Right cardiac atrium (tissue), 5 donors: Measurements from ENCODE around the gene DNASE1L1. TPM values are rescaled to one million over a fixed set of nuclear protein-coding genes. Genes with fewer than 3 reads are reported as not detected.
"Not testable (repeated sequence)": the region's sequence is repeated elsewhere in the genome, so short reads cannot be mapped to it uniquely, and the experiment has no call there.

Experiments used
- ATAC-seq, 2 donors: fragments of 200-7000 bp; cut with Tn5 transposase; one replicate each; pipeline versions ENCODE4 v1.8.0 to v1.9.1; 2020; ENCODE audit warnings: moderate library complexity in 2 of 2, mild to moderate bottlenecking in 1 of 2
- DNase-seq, 3 donors: peaks; one replicate each; pipeline ENCODE4 v3.0.0-alpha.2; 2020
- H3K27ac ChIP-seq: one replicate; pipeline ENCODE4 v1.5.1; 2013; ENCODE audit warnings: mild to moderate bottlenecking, low read length, control low read depth, moderate library complexity
- H3K27me3 ChIP-seq: one replicate; pipeline ENCODE4 v1.6.1; 2013; ENCODE audit not compliant: control insufficient read depth, insufficient read depth
- H3K4me1 ChIP-seq: one replicate; pipeline ENCODE4 v1.6.1; 2013; ENCODE audit warnings: low read length; ENCODE audit not compliant: control insufficient read depth, insufficient read depth
- H3K4me3 ChIP-seq: one replicate; pipeline ENCODE4 v1.5.1; 2013; ENCODE audit warnings: low read length, control low read depth
- H3K9me3 ChIP-seq: one replicate; pipeline ENCODE4 v1.6.1; 2013; ENCODE audit warnings: low read length; ENCODE audit not compliant: control insufficient read depth
- WGBS: extraction: QIAGEN DNeasy Blood & Tissue Kit; methylation state at CpG from one replicate; pipeline ENCODE4 v1.1.7; 2013; 5-methylcytosine and 5-hydroxymethylcytosine counted together
- intact Hi-C, 4 donors: fragments of 100-400 bp; cut with DNase I; formaldehyde crosslinking; loops; one replicate each; pipeline versions ENCODE4 v1.11.0 to v1.14.0; 2022 to 2023
- polyA plus RNA-seq: library from polyadenylated mRNA; stranded (reverse); fragments of 200-250 nt; gene quantifications from one replicate; pipeline ENCODE4 v1.2.3, GENCODE V29; 2013
- total RNA-seq, 4 donors: library from RNA; stranded (reverse); fragmentation: NEBNext Ultra II Directional; extraction: Animal tissue kit (Norgen Biotek cat#: 25700); gene quantifications; one replicate each; pipeline ENCODE4 v1.2.1, GENCODE V29; 2021
- donor health status: healthy with polysubstance abuse.
- donor health status: DM: no; HTN: yes; CAD: no.
- donor health status: DM: no; HTN: no; CAD: no.
- donor health status: DM: no; HTN: yes; CAD: no; lungs with severe emphysema.
- donor health status: DM: yes; HTN: yes; CAD: no.

The DNASE1L1 gene
- total and polyA plus RNA-seq, 5 donors, result 47.3 to 60.5 (median 52.0) TPM

DNA sequence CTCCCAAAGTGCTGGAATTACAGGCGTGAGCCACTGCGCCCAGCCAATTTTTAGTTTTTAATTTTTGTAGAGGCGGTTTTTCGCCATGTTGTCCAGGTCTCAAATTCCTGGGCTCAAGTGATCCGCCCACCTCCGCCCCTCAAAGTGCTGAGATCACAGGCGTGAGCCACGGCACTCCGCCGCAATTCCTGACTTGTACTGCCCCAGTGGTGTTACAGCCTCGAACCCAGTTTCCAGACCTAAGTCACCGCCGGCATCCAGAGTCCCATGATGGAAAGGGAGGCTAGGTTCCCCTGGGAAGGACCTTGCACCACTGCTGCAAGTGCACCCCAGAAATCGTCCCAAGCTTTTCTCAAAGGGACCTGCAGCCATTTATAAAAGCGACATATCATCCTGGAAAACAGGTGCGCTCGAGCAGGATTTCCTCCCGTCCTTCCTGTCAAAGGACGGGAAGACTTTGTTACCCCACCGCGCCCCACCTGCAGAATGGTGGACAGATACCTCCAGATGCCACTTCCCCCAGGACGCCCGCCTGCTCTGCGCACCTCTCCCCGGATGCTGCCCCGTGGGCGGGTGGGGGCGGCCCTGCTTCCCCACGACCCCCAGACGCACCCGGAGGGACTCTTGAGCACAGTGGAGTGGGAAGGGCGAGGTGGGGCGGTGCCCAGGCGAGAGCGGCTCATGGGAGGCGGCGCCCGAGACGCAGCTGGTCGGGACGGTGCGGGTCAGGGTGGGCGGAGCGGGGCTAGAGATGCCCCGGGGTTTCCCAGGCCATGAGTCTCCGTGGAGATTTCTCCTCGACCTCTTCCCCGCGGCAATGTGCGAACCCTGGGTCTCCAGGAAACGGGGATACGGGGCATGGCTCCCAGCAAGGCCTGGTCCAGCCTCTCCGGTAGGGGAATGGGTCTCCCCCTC is 11.8 kb downstream of the DNASE1L1 start:
- peak overlapping the region; percentile 42 for H3K4me3 ChIP-seq
- peak overlapping the region; percentile 98 for H3K27ac ChIP-seq
- 4% methylated on average over 43 of the region's 53 CpGs for WGBS
- peak; percentile 86 to 93 (median 92) for DNase-seq
- intact Hi-C loops, result no loop called here
- H3K4me1 ChIP-seq, result peaks cover 2% of the 10 kb centered on the region
- H3K27me3 ChIP-seq, result no peaks in the 10 kb centered on the region
- H3K9me3 ChIP-seq, result no peaks in the 10 kb centered on the region
- peak; percentile 91 for ATAC-seq

DNA sequence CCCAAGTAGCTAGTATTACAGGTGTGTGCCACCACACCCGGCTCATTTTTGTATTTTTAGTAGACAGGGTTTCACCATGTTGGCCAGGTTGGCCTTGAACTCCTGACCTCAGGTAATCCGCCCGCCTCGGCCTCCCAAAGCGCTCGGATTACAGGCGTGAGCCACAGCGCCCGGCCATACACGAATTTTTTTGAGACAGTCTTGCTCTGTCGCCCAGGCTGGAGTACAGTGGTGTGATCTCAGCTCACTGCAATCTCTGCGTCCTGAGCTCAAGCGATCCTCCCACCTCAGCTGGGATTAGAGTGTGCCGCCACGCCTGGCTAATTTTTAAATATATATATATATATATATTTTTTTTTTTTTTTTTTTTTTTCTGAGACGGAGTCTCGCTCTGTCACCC is 12.7 kb downstream of the DNASE1L1 start:
- H3K27me3 ChIP-seq, H3K9me3 ChIP-seq, H3K4me3 ChIP-seq, H3K27ac ChIP-seq, H3K4me1 ChIP-seq, DNase-seq, intact Hi-C loops, ATAC-seq: not testable (repeated sequence)
- 91% methylated on average over 15 of the region's 17 CpGs for WGBS

DNA sequence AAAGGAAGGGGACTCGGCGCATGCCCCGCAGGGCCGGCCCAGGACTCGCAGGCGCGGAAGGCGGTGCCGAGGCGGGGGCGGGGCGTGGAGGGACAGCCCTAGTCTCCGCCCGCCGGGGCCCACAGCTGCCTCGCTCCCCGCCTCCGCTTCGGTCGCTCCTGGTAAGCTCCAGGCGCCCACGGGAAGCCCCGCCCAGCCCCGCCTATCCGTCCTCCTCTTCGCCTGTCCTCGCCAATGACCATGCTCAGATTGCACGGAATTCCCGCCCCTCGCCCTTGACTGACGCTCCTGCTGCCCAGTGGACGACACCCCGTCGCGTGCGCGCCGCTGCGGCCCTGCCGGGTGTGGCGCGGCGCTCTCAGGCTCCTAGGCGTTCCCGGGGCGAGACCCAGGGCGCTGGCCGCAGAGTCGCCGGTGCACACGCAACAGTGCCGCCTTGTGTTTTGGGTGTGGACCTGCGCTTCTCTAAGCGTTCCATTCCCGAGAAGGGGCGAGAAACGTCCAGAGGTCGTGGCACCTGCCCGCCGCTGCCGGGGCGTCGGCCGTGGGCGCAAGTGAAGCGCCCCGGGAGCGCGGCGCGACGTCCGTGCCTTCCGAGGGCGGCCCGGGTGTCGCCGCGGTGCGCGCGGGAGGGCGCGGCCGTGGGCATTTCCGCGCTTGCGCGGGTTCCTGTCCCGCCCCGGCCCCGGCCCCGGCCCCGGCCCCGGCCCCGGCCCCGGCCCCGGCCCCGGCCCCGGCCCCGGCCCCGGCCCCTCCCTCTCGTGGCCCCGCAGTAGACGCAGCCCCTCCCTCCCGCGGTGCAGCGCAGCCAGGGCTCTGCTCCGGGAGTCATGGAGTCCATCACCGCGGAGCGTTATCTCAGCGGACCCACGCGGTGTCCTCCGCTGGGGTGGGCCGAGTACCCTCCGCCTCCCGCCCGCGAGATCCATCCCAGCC is 19.0 kb downstream of the DNASE1L1 start:
- H3K9me3 ChIP-seq, H3K4me1 ChIP-seq, intact Hi-C loops, DNase-seq, H3K4me3 ChIP-seq, H3K27me3 ChIP-seq: not testable (repeated sequence)
- 4% methylated on average over 4 of the region's 121 CpGs for WGBS
- ATAC-seq, result peak; percentile 89 to 92
- peak overlapping the region; percentile 58 for H3K27ac ChIP-seq

GRCh38 chrX:154388649-154389048 is 20.4 kb downstream of the DNASE1L1 start:
- peak in 1 of 2 donors; percentile 2 for ATAC-seq
- H3K4me3 ChIP-seq, H3K4me1 ChIP-seq, DNase-seq, H3K27ac ChIP-seq, H3K27me3 ChIP-seq, H3K9me3 ChIP-seq, intact Hi-C loops: not testable (repeated sequence)
- no CpG with 5 or more reads among the region's 16 CpGs for WGBS

DNA sequence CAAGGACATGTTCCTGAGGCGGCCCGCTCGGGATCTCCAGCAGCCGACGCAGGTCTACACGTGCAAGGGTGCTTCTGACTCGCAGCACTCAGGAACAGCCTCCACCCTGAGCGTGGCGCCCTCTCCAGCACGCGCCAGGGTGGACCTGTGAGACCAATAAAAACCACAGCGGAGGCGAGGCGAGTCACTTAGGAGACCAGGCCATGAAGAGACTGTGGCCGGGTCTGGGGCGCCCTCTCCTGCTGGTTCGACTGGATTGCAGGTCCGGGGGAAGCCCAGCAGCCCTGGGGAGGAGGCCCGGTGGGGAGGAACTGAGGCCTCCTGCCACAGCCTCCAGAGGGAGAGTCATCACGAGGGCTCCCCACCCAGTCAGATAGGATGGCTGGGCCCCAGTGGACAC is 21.0 kb downstream of the DNASE1L1 start:
- DNase-seq, H3K27ac ChIP-seq, H3K4me1 ChIP-seq, intact Hi-C loops, H3K27me3 ChIP-seq, H3K9me3 ChIP-seq, H3K4me3 ChIP-seq: not testable (repeated sequence)
- peak; percentile 6 to 13 for ATAC-seq
- WGBS, result no CpG with 5 or more reads among the region's 20 CpGs

GRCh38 chrX:154384284-154384892 is 24.7 kb downstream of the DNASE1L1 start:
- intact Hi-C loops, result no loop called here
- Histone ChIP-seq H3K9me3 (no peaks in the 10 kb centered on the region), H3K27me3 (no peaks in the 10 kb centered on the region), H3K4me3 (no peak overlapping the region), H3K27ac (no peak overlapping the region), H3K4me1 (no peaks in the 10 kb centered on the region)
- ATAC-seq (no peak), DNase-seq (peak in 2 of 3 donors; percentile 47 to 76)
- WGBS, result 45% methylated on average over 8 of the region's 8 CpGs

DNA sequence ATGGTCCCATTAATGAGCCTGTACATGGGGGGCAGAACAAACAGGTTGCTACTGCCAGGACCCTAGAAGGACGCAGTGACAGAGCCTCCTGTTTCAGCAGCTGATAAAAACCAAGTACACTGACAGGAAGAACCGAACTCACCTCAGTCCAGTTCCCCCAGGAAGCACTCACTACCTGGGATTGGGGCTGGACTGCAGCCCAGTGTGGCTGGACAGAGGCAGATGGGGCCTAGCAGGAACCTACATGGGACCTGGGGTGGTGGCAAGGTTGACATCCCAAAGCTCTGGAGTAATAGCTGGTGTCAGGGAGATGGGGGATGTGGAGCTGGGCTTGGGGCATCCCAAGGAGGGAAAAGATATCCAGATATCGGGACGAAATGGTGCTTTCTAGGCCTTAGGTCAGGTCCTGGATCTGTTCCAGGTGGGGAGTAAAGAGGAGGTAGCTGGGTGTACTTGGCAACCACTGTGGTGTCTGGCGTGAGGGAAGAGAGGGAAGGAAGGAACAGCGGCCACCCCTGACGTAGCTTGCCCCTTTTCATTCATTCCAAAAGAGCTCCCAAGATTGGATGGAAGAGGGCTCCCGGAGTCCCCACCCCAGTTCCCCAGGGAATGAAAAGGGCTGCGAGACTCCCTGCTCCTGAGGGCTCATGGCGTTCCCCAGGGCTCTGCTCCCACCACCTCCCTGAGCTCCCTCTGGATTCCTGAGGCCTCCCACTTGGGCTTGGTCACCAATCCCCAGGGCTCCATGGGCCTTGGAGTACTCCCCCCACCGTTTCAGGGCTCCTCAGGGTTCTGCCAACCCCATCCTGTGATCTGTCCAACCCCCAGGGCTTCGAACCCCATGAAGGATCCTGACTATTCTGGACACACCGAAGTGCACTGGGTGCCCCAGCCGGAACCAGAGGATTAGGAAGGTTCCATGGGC is 25.4 kb downstream of the DNASE1L1 start:
- no peak for ATAC-seq
- Histone ChIP-seq H3K27ac (no peak overlapping the region), H3K4me3 (no peak overlapping the region), H3K4me1 (no peaks in the 10 kb centered on the region), H3K9me3 (no peaks in the 10 kb centered on the region), H3K27me3 (no peaks in the 10 kb centered on the region)
- 47% methylated on average over 14 of the region's 14 CpGs for whole genome bisulfite sequencing
- intact Hi-C loops, result no loop called here
- peak in 2 of 3 donors; percentile 9 to 46 for DNase-seq

GRCh38 chrX:154382483-154383069 is 26.5 kb downstream of the DNASE1L1 start:
- no peak overlapping the region for H3K27ac ChIP-seq
- H3K4me1 ChIP-seq, result no peaks in the 10 kb centered on the region
- no peaks in the 10 kb centered on the region for H3K27me3 ChIP-seq
- 75% methylated on average over 11 of the region's 11 CpGs for WGBS
- no peaks in the 10 kb centered on the region for H3K9me3 ChIP-seq
- H3K4me3 ChIP-seq, result no peak overlapping the region
- ATAC-seq (no peak), DNase-seq (peak in 2 of 3 donors; percentile 21 to 35)
- intact Hi-C loops, result no loop called here

DNA sequence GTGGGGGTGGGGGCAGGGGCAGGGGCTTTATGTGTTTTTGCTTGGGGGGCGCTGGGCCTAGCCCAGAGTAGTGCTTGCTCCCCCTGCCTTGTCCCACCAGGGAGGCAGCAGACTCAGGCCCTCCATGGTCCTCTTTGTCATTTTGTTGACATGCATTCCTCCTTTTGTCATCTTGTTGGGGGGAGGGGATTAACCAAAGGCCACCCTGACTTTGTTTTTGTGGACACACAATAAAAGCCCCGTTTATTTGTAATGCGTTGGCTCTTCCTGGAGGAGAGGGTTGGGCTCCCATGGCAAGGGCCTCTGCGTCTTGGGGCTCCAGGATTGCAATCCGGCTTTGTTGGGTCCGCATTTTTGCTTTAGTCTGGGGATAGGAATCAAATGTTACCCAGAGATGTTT is 27.8 kb downstream of the DNASE1L1 start:
- H3K9me3 ChIP-seq, result no peaks in the 10 kb centered on the region
- no peak for ATAC-seq
- H3K4me1 ChIP-seq, result no peaks in the 10 kb centered on the region
- H3K27ac ChIP-seq, result no peak overlapping the region
- DNase-seq, result no peak
- intact Hi-C loops, result no loop called here
- WGBS, result 80% methylated on average over 6 of the region's 6 CpGs
- no peaks in the 10 kb centered on the region for H3K27me3 ChIP-seq
- no peak overlapping the region for H3K4me3 ChIP-seq

DNA sequence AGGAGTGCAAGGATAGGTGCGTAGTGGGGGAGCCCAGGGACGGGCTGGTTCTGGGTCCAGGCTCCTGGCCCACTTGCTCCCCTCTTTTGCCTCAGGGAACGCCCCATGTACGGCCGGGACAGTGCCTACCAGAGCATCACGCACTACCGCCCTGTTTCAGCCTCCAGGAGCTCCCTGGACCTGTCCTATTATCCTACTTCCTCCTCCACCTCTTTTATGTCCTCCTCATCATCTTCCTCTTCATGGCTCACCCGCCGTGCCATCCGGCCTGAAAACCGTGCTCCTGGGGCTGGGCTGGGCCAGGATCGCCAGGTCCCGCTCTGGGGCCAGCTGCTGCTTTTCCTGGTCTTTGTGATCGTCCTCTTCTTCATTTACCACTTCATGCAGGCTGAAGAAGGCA is 28.3 kb downstream of the DNASE1L1 start:
- Histone ChIP-seq H3K27ac (no peak overlapping the region), H3K4me3 (no peak overlapping the region), H3K4me1 (no peaks in the 10 kb centered on the region), H3K27me3 (no peaks in the 10 kb centered on the region), H3K9me3 (no peaks in the 10 kb centered on the region)
- DNase-seq, result no peak
- ATAC-seq, result no peak
- 70% methylated on average over 14 of the region's 14 CpGs for WGBS
- intact Hi-C loops, result no loop called here
